ENCODE measurements around the gene ERLIN1.
"Not testable (repeated sequence)": the region's sequence is repeated elsewhere in the genome, so short reads cannot be mapped to it uniquely, and the experiment has no call there.

ERLIN1 gene

GRCh38 chr10:100131571-100131970 lies 54.3 kb downstream of the ERLIN1 start:
- no peak for DNase-seq

- DNase-seq: no peak
Measured at GRCh38 chr10:100130831-100131230, 55.0 kb downstream of the ERLIN1 start.

- DNase-seq: no peak
Measured at GRCh38 chr10:100129424-100129823, 56.4 kb downstream of the ERLIN1 start.

DNA sequence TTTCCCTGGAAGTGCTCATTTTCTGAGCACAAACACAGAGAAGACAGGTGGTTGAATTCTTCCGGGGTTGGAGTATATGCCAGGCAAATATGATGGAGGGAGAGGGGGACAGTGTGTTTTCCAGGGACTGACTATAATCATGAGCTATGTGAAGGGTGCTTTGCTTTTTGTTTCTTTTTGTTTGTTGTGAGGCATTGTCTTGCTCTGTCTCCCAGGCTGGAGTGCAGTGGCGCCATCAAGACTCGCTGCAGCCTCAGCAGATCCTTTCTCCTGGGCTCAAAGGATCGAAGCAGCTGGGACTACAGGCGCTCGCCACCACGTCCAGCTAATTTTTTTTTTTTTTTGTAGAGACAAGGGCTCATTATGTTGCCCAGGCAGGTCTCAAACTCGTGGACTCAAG lies 56.9 kb downstream of the ERLIN1 start:
- no peak for DNase-seq

GRCh38 chr10:100125335-100125734 lies 60.5 kb downstream of the ERLIN1 start:
- DNase-seq: not testable (repeated sequence)

DNA sequence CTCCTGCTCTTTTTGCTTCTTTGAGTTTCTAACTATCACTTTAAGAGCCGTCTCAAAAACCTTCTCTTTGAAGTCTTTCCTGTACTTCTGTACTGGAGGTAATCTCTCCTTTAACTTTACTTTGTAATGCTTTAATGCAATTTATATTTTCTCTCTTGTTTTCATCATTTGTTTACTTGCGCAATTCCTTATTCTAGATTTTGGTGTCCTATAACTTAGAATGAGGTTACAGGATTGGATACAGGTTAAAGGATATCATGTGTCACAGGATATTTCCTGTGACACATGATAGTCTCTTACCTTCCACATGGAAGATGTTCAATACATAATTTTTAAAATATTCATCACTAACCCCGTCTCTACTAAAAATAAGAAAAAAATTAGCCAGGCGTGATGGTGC lies 61.7 kb downstream of the ERLIN1 start:
- DNase-seq: no peak

GRCh38 chr10:100122780-100123179 lies 63.0 kb downstream of the ERLIN1 start:
- DNase-seq: no peak

GRCh38 chr10:100120550-100120949 lies 65.3 kb downstream of the ERLIN1 start:
- DNase-seq: no peak

- no peak for DNase-seq
Measured at GRCh38 chr10:100119726-100120125, 66.1 kb downstream of the ERLIN1 start.

- no peak for DNase-seq
Measured at GRCh38 chr10:100114976-100115770, 70.7 kb downstream of the ERLIN1 start.

GRCh38 chr10:100114460-100114859 lies 71.4 kb downstream of the ERLIN1 start:
- no peak for DNase-seq

DNA sequence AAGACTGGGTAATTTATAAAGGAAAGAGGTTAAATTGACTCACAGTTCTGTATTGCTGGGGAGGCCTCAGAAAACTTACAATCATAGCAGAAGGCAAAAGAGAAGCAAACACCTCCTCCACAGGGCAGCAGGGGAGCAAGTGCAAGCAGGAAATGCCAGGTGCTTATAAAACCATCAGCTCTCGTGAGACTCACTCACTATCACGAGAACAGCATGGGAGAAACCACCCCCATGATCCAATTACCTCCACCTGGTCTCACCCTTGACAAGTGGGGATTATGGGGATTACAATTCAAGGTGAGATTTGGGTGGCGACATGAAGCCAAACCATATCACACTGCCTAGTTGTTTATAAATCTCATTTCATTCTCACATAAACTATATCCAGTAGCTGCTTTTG lies 76.2 kb downstream of the ERLIN1 start:
- no peak for DNase-seq

- DNase-seq: no peak
Measured at GRCh38 chr10:100106865-100107264, 79.0 kb downstream of the ERLIN1 start.

DNA sequence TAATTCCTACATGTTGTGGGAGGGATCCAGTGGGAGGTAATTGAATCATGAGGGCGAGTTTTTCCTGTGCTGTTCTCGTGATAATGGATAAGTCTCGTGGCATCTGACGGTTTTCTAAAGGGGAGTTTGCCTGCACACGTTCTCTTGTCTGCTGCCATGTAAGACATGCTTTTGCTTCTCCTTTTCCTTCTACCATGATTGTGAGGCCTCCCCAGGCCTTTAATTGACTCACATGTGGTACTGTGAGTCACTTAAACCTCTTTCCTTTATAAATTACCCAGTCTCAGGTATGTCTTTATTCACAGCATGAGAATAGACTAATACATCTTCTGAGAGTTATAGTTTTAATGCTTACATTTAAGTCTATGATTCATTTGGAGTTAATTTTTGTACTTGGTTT lies 81.5 kb downstream of the ERLIN1 start:
- DNase-seq: no peak

- DNase-seq: no peak
Measured at GRCh38 chr10:100103581-100103980, 82.2 kb downstream of the ERLIN1 start.

DNA sequence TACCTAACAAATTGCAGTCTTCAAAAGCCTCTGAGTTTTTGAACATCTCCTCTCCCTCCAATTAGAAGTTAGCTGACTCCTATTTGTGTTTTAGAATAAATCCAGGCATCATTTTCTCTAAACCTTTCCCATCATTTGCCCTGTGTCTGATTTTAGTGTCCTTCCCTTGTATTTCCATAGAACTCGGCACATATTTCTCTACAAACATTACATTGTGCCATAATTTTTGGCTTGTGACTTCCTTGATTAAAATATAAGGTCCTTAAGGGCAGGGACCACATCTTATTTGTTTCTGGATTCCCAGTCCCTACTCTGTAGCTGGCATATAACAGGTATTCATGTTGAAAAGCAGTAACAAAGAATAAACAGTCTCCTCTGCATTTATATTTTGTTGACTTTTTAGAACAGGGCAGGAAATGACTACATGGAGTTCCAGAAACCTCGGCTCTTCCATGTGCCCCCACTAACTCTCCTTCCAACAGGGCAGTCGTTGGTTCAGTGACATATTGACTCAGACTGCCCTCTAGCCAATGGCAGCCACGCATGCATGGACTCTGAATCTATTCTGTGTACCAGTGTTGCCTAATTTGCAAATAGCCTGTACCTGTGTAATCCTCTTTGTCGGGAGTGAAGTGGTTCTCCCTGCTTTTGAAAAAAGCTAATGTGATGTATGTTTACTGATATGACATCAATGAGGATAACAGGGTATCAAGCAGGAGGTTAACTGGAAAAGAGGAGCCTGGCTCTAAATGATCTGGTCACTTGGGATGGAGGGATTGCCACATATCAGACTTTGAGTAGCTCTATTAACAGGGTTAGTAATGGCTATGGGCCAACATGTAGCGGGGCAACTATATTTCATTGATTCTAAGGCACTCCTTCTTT lies 84.4 kb downstream of the ERLIN1 start:
- DNase-seq: no peak

DNA sequence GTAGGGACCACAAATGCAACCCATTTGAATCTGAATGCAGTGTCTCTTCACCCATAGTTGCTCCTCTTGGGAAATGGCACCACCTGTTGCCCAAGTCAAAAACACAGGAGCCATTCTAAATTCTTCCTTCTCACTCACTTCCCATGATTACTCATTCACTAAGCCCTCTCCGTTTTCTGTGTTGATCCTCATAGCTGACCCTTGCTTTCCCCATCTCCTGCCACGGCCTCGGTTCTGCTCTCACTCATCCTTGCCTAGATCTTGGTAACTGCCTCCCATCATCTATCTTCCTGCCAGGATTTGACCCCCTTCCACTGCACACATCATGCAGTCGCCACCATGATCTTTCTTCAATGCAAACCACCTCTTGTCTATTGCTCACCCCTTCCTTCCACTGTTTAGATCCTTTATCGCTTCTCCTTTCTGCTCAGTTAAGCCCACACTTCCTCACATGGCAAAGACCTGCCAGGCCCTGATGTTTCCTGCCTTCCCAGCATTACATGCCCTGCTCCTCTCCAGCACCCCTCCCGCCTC lies 85.1 kb downstream of the ERLIN1 start:
- no peak for DNase-seq

Data from activated effector memory CD4-positive, alpha-beta T cell treated with anti-CD3 and anti-CD28 coated beads, Interleukin-2, amount 50 U/mL, for 16 hours (primary cell).